Measurements from ENCODE around the gene EDN3.

Gene EDN3, protein sequence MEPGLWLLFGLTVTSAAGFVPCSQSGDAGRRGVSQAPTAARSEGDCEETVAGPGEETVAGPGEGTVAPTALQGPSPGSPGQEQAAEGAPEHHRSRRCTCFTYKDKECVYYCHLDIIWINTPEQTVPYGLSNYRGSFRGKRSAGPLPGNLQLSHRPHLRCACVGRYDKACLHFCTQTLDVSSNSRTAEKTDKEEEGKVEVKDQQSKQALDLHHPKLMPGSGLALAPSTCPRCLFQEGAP

DNA sequence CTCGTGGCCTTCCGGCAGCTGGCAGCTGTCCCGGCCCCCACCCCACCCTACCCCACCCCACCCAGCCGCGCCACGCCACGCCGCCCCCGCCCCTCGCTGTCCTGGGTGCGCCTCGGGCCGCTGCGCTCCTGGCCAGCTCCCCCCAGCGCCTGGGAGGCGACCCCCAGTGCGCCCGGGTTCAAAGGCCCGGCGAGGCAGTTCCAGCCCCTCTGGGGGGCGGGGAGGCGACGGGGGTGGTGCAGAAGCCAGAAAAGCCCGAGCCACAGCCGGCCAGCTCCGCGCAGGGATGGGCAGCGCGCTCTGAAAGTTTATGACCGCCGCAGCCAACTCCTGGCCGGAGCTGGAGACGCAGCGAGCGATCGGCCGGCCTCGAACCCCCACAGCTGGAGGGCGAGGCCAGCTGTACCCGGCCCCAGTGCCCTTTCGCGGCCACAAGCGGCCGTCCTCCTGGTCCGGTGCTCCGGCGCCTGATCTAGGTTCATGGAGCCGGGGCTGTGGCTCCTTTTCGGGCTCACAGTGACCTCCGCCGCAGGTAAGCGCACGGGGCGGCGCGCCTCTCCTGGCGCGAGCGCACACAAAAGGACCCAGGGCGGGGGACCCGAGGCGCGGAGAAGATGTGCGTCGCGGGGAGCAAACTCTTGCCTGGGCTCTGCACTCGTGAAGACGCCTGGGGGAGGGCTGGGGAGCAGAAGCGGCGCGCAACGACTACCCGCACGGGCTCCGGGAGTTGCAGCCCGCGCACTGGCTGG, at the start of gene EDN3:
Gene EDN3 (plus strand): TSS at position 279 of the 749 bp plus-strand sequence. CDS start 202 bp downstream, at position 481.
- no peak for DNase-seq

DNA sequence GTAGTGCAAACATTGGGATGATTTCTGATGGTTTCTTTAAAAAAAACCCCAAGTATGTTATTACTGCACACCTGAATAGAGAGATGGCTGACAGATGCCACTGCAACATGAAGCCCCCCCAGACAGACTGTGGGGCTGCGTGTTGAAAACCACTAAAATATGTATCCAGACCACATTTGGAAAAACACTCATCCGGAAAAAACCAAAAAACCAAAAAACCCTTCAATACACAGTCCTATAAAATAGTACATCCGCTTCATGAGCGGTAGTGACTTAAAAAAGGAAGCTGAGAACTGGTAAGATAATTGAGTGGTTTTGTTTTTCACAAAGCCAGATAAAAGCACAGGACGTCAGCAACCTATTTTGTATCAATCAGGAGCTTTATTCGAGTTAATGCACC, 47.1 kb upstream of the EDN3 start:
- no peak for DNase-seq

DNA sequence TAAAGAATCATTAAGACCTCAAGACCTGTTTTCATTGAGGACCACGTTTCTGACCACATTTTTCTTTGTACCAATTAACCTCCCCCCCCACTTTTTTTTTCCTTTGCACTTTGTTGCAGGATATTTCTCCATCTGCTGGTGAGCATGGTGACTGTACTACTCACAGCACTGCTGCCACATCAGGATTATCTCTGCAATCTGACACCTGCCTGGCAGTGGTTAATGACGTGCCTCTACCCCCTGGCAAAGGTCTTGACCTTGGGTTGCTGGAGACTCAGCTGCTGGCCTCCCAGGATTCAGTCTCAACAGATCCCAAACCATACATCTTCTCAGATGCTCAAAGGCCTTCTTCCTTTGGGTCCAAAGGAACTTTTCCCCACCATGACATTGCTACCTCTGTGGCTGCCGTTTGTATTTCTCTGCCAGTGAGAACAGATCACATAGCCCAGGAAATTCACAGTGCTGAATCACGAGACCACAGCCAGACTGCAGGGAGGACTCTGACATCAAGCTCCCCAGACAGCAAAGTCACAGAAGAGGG, 46.6 kb upstream of the EDN3 start:
- DNase-seq = no peak

DNA sequence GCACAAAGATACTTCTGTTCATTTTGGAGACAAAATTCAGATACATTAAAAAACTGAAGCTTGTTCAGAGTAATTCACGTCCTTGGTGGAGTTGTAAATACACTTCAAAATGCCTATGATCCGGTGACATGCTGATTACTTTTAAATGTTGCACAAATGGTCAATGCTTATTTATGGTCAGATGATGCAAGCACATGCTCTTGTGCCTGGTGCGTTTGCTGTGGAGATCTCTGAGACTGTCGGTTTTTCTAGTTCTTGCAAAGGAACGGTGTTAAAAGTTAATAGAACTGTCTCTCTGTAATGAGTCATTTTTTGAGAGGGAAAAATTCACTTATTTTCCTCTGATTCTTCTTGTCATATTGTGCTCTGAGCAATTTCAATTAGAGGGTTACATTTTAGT, 45.2 kb upstream of the EDN3 start:
- no peak for DNase-seq

DNA sequence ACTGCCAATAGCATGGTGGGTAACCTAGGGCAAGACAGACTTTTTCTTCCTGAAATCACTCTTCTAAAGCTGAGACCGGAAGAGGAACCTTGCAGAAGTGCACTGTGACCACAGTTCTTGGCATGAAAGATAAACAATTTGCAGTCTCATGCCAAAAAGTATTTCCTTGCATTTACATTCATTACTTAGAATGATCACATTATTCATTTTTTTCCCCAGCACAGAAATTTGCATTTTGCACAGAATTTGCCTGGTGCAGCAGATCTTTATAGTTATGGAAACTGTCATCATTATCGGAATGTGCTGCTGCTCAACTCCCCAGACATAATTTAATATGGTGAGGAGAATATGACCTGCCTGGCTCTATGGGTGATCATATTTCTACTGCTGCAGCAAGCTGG, 42.2 kb upstream of the EDN3 start:
- DNase-seq = no peak

DNA sequence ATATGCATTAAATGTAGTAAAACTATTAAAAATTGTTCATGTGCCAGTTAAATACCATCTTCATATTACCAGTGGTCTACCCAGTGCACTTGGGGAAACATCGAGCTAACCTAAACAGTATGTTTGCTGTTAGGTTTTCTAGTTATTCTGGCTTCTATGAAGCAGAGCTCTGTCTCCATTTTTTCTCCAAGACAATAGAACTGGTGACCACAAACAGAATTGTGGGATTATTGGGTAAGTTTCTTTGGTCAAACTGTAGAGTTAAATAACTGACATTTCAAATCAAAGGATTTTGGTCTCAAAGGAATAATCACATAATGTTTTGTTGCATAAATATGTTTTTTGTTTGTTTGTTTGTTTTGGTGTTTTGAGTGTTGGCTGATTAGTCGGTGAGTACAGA, 40.5 kb upstream of the EDN3 start:
- DNase-seq = no peak

DNA sequence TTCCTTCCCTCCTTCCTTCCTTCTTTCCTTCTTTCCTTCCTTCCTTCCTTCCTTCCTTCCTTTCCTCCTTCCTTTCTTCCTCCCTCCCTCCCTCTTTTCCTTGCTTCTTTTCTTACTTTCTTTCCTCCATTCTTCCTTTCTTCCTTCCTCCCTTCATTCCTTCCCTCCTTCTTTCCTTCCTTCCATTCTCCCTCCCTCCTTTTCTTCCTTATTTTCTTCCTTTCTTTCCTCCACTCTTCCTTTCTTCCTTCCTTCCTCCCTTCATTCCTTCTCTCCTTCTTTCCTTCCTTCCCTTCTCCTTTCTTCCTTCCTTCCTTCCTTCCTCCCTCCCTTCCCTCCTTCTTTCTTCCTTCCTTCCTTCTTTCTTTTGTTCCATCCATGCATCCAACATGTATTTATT, 35.1 kb upstream of the EDN3 start:
- DNase-seq = no peak

DNA sequence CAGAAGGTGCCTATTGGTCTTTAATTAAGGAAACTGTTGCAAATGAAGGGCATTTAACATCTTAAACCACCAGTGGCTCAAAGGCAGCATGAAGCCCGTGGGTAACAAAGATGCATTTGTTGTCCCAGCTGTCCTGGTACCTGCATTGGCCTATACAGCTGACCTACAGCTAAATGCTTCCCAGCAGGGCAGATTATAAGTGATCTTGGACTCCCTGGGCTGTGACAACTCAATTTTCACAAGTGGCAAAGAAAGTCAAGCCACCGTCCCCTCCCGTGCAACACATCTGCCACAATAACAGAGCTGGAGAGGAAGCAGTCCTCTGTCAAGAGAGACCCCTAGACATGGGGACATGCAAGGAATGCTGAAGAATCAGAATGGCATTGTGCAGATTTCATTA, 31.5 kb upstream of the EDN3 start:
- no peak for DNase-seq

DNA sequence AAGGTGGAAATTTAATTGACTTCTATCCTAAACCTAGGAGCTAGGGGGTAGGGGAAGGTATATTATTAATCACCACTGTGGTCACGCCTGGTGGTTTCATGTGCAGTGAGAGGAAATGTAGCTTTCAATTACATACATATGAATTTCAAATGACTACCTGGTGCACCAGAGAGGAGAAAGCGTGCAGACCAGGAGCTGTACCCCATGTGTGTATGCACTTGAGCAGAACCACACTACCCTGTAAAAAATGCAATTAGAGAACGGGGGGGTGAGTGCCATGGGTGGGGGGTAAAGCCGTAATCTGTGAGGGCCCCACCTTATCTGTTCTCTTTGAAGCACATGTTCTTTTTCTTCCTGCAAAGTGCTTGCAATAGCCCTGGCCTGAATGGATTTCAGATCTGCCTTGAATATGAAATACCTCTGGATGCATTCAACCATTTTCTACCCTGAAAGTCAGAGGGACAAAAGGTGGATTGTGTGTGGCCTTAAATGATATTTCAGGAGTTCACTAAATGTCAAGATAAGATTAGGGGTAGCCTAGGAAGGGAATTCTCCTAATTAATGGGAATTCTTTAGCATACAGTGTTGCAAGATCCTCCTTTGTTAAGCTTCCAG, 30.9 kb upstream of the EDN3 start:
- no peak for DNase-seq

DNA sequence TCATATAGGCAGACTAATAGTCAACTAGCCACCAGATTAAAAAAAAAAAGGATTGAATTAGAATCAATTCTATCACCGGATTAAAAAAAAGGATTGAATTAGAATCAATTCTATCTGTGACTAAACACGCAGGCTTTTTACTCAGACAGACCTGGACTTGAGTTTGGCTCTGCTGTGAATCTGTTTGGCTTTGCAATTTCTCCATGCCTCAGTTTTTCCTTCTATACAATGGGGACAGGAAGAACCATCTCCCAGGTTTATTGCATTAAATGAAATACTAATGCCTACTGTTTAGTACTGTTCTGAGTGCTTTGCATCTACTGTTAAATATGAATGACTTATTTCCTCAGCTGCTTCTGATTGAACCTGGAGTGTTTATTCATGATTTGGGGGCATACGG, 30.0 kb upstream of the EDN3 start:
- DNase-seq = no peak

DNA sequence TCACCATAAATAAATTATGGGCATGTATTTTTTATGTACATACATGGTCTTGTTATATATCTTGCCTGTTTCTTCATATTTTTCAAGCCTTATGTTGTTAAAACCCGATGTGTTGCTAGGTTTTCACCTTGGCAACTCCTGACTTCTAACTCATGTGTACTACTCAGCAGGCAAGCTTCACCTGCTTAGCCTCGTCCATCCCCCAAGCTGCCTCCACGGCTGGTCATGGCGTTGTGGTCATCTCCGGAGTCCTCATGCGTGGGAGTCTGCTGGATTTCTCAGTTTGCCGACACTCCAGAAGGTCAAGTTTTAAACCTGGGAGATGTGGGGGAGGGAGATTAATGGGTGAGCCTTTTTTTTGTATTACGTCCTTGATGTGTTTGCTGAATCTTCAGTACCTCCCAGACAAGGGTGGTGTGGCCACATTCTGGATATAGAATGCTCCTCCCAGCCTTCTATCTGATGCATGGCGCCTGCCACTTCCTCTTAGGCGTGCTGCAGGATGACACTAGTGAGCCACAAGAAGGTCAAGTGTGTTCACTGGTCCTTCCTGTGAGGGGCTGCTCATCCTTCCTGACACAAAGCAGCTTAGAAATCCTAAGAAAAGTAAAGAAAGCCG, 26.6 kb upstream of the EDN3 start:
- DNase-seq = no peak

DNA sequence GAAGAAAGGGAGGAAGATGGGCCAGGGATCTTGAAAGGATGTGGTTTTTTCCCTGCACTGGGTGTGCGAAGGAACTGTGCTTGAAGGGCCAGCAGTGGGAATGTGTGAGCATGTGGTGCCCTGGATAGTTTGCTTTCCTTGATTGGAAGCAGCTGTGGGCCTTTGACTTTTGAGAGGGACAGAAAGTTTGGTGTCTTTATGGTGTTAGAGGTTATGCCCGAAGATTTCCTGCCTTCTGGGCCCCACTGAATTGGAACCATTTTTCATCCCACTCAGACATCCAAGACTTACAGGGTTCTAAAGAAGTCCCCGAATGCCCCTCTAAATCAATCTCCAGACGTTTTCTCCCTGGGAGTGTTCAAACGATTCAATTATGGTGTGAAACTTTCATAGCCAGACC, 23.5 kb upstream of the EDN3 start:
- no peak for DNase-seq

DNA sequence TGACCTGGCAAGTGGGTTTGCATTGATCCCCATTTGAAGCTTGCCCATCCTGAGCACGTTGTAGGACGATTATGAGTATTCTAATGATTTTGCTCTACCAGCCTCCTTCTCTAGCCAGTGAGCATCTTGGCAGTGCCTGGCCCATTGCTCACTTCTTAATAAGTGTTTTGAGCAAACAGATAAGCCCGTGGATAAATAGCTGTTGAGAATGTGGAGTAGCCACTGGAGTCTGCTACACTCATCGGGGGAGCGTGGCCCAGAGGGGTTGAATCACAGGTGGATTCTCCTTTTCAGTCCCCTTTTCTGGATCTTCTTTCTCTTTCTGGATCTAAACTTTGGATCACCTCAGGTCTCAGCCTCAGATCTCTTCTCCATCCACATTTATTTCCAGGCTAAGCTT, 15.9 kb upstream of the EDN3 start:
- DNase-seq = no peak

DNA sequence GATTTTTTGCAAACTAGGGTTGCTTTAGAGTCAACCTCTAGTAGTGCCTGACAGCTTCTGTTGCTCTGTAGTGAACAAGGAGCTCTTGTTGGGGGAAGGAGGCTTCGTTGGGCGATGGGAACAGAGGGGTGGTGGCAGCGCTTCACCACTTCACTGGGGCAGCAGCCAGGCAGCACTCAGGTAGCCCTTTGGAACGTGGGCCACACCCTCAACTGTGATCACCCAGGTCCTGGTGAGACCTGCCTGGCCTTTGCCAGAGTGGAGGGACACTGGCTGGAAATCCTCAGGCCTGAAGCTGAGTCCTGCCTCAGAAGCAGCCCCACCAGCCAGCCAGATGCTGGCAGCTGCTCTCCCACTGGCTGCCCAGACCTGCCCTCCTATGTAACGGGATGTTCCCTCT, 10.4 kb upstream of the EDN3 start:
- no peak for DNase-seq

DNA sequence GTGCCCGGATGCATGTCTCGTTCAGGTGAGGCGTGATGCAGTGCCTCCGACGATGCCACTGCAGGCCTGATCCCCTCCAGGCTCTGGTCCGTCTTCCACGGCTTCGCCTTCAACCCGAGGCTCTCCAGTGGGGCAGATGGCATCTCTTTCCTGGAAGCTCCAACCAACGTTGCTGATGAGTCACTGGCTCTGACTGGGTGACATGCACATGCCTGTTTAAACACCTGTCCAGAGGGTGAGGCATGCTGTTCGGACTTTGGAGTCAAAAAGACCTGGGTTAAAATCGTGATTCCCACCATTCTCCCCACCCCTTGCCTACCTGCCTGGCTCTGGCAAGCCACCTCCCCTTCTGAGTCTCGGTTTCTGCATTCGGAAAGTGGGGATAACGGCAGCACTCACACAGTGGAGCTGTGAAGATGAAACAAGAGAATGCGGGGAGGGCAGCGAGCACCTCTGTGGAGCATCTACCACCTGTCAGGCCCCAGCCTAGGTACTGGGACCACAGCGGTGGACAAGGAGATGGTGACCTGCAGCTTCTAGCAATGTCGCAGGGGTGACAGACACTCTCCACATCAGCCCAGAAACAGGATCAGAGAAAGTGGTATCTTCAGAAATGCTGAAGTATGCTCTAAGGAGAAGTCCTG, 8.5 kb upstream of the EDN3 start:
- DNase-seq = no peak

DNA sequence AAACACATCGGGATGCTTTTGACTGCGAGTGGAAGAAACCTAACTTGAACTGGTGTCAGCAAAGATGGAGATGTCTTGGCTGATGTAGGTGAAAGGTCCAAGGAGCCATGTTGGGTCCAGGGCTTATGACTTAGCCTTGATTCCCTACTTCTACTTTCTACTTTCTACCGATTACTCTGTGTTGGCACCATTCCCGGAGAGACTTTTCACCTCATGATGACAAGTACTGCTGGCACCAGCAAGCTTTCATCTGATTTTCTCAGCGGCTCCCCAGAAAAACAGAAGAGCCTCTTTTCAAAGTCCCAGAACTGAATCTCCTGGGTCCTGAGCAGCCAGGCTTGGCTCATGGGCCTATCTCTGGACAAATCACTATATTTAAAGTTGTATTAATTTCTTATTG, 4.9 kb upstream of the EDN3 start:
- no peak for DNase-seq

DNA sequence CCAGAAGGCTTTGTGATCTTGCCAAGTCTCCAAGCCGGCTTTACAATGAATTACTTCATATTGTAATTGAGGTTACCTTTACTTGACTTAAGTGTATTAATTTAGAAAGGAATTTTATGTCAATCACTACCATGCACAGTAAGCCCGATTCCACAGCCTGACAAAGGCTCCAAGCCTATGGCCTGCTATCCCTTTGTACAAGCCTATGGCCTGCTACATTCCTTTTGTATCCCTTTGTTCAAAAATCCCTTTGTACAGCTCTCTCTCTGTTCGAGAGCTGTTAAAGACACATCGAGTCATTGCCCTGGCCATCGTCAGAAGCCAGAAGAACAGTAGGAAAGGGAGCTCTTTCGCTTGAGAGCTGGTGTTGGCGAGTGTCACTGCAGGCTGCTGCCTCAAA, 2.7 kb upstream of the EDN3 start:
- no peak for DNase-seq

DNA sequence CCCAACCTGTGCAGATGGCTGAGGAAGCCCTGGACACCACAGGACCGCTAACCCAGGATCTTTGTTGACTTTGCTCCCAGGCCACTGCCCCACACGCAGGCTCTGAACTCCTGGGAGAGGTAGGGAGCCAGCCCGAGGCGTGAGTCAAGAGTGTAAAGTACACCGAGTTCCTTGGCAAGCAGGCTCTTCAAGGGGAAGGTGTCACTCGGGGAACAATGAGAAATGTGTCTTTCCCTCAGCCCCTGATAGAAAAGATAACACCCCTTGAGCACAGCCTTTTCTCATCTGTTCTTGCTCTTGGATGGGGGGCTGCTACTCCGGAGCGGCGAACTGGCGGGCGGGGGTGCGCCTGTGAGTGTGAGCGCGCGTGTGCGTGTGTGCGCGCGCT, 472 bp upstream of the EDN3 start:
- no peak for DNase-seq

DNA sequence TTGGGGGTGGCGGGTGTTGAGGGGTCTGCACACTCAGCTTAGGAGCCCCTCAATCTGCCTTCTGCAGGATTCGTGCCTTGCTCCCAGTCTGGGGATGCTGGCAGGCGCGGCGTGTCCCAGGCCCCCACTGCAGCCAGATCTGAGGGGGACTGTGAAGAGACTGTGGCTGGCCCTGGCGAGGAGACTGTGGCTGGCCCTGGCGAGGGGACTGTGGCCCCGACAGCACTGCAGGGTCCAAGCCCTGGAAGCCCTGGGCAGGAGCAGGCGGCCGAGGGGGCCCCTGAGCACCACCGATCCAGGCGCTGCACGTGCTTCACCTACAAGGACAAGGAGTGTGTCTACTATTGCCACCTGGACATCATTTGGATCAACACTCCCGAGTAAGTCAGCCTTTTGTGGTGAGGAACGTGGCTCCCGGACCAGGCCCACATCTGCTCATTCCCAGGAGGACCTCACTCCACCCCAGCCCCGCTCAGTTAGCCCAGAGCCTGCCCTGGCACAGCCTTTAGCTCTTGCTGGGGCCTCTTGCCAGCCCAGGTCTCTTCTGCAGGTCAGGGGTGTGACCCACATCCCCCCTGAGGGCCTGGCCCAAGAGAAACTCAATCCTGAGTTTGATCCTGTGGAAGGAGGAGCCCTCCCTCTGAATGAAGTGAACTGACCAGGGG, 1.1 kb downstream of the EDN3 start:
- DNase-seq = no peak

DNA sequence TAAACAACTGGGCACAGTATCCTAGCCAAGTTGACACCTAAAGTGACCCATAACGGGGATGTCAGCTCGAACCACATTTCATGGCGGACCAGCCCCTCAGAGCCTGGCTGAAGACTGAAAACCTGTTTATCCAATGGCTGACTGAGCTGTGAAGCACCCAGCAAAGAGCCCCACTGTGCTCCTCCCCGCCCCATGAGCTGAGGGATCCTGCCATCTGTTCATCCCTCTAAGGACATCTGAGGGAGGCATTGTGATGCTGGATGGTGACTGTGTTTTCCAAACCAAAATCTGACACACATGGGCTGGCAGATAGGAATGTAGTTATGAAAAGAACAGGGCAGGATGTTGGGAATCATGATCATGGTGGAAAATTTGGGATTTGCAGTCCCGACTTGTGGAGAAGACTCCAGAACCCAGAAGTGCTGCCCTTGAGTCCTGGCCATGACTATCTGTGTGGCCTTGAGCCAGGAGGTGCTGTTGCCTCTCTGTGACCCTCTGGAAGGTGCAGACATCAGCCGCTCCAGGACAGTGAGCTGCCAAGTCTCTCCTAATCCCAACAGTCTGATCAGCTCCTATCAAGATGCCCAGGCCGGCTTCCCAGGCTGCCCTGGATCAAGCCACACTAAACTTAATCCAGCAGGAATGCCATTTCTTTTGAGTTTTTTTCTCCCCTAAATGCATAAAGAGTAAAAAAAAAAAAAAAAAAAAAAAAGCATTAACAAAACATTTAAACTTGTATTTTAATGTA, 5.7 kb downstream of the EDN3 start:
- DNase-seq = no peak

DNA sequence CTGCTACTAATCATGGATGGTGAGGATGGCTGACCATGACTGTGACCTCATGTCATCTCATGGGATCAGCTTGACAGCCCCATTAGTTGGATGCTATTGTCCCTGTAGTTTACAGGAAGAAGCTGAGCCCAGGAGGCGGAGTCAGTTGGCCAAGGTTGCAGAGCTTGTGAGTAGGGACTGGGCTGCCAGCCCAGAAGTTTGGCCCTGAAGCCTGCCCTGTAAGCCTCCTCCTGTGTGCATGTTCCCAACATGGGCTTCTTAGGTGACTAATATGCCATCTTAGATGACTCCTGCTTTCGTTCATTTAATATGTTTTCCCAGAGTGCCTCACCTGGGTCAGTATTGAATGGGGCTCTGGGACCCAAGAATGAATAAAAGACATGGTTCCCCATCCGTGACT, 6.9 kb downstream of the EDN3 start:
- DNase-seq = no peak
